Hindlimb muscle (tissue), 1 donor: ENCODE data around the gene IGBP1. TPM values are rescaled to one million over a fixed set of nuclear protein-coding genes. Genes with fewer than 3 reads are reported as not detected.
A peak's percentile ranks its signal among the peaks of the same experiment; 100 is the strongest.
"Not testable (repeated sequence)": the region's sequence is repeated elsewhere in the genome, so short reads cannot be mapped to it uniquely, and the experiment has no call there.

Experiments
- DNase-seq: peaks from one replicate; pipeline ENCODE4 v3.0.0-alpha.2; 2013
- polyA plus RNA-seq: library from polyadenylated mRNA; unstranded; fragments of 120-200 nt; gene quantifications from one replicate; pipeline ENCODE4 v1.2.1, GENCODE V29; 2013; ENCODE audit not compliant: insufficient read length

Gene IGBP1
- polyA plus RNA-seq, 1 donor, result 117 TPM

- peak; percentile 19 for DNase-seq
Observed at GRCh38 chrX:70168238-70169188, 35.3 kb downstream of the IGBP1 start.

- no peak for DNase-seq
Observed at GRCh38 chrX:70169281-70169680, 36.0 kb downstream of the IGBP1 start.

- DNase-seq, result no peak
Observed at GRCh38 chrX:70171624-70172023, 38.4 kb downstream of the IGBP1 start.

GRCh38 chrX:70172221-70172620 is 39.0 kb downstream of the IGBP1 start:
- no peak for DNase-seq

- DNase-seq, result no peak
Observed at GRCh38 chrX:70172964-70173363, 39.7 kb downstream of the IGBP1 start.

GRCh38 chrX:70174754-70175153 is 41.5 kb downstream of the IGBP1 start:
- DNase-seq, result no peak

- DNase-seq, result no peak
Observed at GRCh38 chrX:70175338-70175737, 42.1 kb downstream of the IGBP1 start.

GRCh38 chrX:70176938-70177533 is 43.8 kb downstream of the IGBP1 start, which contains the start of gene DGAT2L6:
Gene DGAT2L6, plus strand, starts transcription at chrX:70177483. Its CDS starts 100 bp downstream, at chrX:70177583.
- no peak for DNase-seq

- DNase-seq, result no peak
Observed at GRCh38 chrX:70183091-70183490, 49.8 kb downstream of the IGBP1 start.

- no peak for DNase-seq
Observed at GRCh38 chrX:70190225-70190624, 57.0 kb downstream of the IGBP1 start.

GRCh38 chrX:70196961-70197720 is 63.9 kb downstream of the IGBP1 start:
- peak; percentile 1 for DNase-seq

GRCh38 chrX:70201732-70202131 is 68.5 kb downstream of the IGBP1 start:
- DNase-seq, result no peak

- no peak for DNase-seq
Observed at GRCh38 chrX:70208479-70208878, 75.2 kb downstream of the IGBP1 start.

GRCh38 chrX:70209570-70209969 is 76.3 kb downstream of the IGBP1 start:
- not testable (repeated sequence) for DNase-seq

Other genes starting within 250 kb of the IGBP1 start
- gene AWAT2, start 83.5 kb upstream of the IGBP1 start, polyA plus RNA-seq, result not detected
- not detected for gene OTUD6A, start 71.0 kb upstream of the IGBP1 start, polyA plus RNA-seq
- gene DGAT2L6, start 44.0 kb downstream of the IGBP1 start, polyA plus RNA-seq, result not detected
- not detected for gene AWAT1, start 101.2 kb downstream of the IGBP1 start, polyA plus RNA-seq
- gene P2RY4, start 126.8 kb downstream of the IGBP1 start, polyA plus RNA-seq, result 0.25 TPM
- gene ARR3, start 134.9 kb downstream of the IGBP1 start, polyA plus RNA-seq, result 0.41 TPM
- gene RAB41, start 148.7 kb downstream of the IGBP1 start, polyA plus RNA-seq, result 0.36 TPM
- gene PDZD11, start 156.5 kb downstream of the IGBP1 start, polyA plus RNA-seq, result 32.5 TPM
- gene KIF4A, start 156.7 kb downstream of the IGBP1 start, polyA plus RNA-seq, result 5.2 TPM